GM12891 (cell line): ENCODE data around the gene HID1. TPM values are rescaled to one million over a fixed set of nuclear protein-coding genes. Genes with fewer than 3 reads are reported as not detected.

ENCODE experiments used
- DNase-seq: peaks from one replicate; pipeline ENCODE4 v3.0.0; 2011; ENCODE audit warnings: low spot score; ENCODE audit not compliant: insufficient read length
- FAIRE-seq: peaks from 2 replicates; lab custom pipeline; 2011; peaks lifted over from hg19 to GRCh38; lab: Jason Lieb, UNC
- PAX5 ChIP-seq: IDR thresholded peaks from 2 replicates; pipeline ENCODE4 v1.6.1; 2011; ENCODE audit warnings: low read length, moderate library complexity, mild to moderate bottlenecking; ENCODE audit not compliant: insufficient read depth, severe bottlenecking
- POLR2A ChIP-seq: IDR thresholded peaks from 2 replicates; pipeline ENCODE4 v1.6.1; 2011; ENCODE audit warnings: low read depth, low read length, control low read depth
- POLR2AphosphoS5 ChIP-seq: IDR thresholded peaks from 2 replicates; pipeline ENCODE4 v1.6.1; 2011; ENCODE audit warnings: low read depth, low read length, control low read depth
- POU2F2 ChIP-seq: IDR thresholded peaks from 2 replicates; pipeline ENCODE4 v1.6.1; 2011; ENCODE audit warnings: low read depth, mild to moderate bottlenecking, control low read depth, low read length, moderate library complexity
- SPI1 ChIP-seq: IDR thresholded peaks from 2 replicates; pipeline ENCODE4 v1.6.1; 2011; ENCODE audit warnings: low read depth, low read length, control low read depth
- TAF1 ChIP-seq: IDR thresholded peaks from 2 replicates; pipeline ENCODE4 v1.6.1; 2011; ENCODE audit warnings: low read depth, low read length, control low read depth
- polyA plus RNA-seq: library from polyadenylated mRNA; unstranded; fragments of >200 nt; gene quantifications from one replicate; pipeline ENCODE4 v1.2.1, GENCODE V29; 2012; ENCODE audit warnings: low read depth, missing spikeins, inconsistent platforms; ENCODE audit not compliant: missing spikeins

Gene HID1
- 0.72 TPM for polyA plus RNA-seq

- TF ChIP-seq TAF1: no peak
- TF ChIP-seq PAX5: no peak
- no peak for TF ChIP-seq SPI1
- no peak for TF ChIP-seq POU2F2
- no peak for TF ChIP-seq POLR2A
- TF ChIP-seq POLR2AphosphoS5: no peak
- FAIRE-seq (no peak), DNase-seq (peak; percentile 82)
These were observed at the start of gene HID1 for GRCh38 chr17:74972107-74972972. Gene HID1 (minus strand): TSS chr17:74972759. CDS start chr17:74972656, 103 bp downstream.

DNA sequence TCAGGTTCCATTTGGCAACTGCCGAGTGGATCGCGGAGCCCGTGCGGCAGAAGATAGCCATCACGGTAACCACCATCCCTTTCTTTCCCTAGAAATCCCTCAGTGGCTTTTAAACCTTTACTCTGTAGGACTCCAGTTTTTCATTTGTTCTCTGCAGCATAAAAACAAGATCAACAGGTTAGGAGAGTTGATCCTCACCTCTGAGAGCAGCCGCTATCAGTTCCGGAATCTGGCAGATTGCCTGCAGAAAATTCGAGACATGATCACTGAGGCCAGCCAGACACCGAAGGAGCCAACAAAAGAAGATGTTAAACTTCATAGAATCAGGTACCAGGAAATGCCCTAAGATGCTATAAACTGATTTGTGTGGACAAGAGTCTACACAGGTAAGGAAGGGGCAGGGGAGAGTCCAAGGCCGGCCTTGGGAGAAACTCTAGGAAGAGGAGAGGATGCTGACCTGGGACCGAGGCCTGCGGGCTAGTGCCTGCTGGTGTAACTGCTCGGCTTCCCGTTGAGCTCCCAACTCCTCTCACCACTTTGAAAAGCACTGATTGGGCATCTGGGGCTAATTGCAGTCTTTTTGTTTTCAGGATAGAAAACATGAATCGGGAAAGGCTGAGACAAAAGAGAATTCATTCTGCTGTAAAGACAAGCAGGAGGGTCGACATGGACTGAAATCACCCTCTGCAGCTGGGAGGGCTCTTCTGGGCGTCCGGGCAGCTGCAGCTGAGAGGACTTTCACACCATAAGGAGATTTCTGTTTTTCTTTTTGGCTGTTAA lies 48.0 kb upstream of the HID1 start:
- TF ChIP-seq PAX5 (no peak), POLR2A (no peak)
- DNase-seq: no peak
- FAIRE-seq: no peak

DNA sequence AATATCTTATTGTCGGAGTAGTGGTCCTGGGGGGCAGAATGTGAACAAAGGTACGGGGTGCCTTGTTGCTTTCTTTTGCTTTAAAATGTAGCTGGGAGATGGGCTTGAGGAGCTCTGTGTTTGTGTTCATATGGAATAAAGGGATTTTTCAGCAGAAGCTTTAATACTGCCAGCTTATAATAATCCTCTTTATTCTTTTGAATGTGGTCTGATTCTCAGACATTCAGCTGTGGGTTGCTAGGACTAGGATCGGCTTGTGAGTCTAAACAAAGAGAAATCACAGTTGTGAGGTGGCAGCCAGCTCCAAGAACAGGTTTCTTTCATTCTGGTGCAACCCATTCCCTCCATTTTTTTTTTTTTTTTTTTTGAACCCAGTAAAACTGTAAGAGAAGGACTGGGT lies 47.2 kb upstream of the HID1 start:
- FAIRE-seq (no peak), DNase-seq (no peak)
- TF ChIP-seq POLR2A: no peak
- no peak for TF ChIP-seq PAX5
- TF ChIP-seq POLR2AphosphoS5: no peak
- no peak for TF ChIP-seq TAF1
- no peak for TF ChIP-seq SPI1
- TF ChIP-seq POU2F2: no peak

- FAIRE-seq (no peak), DNase-seq (no peak)
- TF ChIP-seq POLR2A (no peak), SPI1 (no peak)
These were observed 46.6 kb upstream of the HID1 start for GRCh38 chr17:75019146-75019545.

GRCh38 chr17:75013092-75013559 lies 40.6 kb upstream of the HID1 start:
- TF ChIP-seq POLR2A: no peak
- TF ChIP-seq POU2F2: no peak
- TF ChIP-seq POLR2AphosphoS5: no peak
- no peak for TF ChIP-seq TAF1
- TF ChIP-seq PAX5: no peak
- no peak for TF ChIP-seq SPI1
- DNase-seq (no peak), FAIRE-seq (no peak)

GRCh38 chr17:75012346-75013091 lies 40.0 kb upstream of the HID1 start, which contains the start of gene MRPL58:
Gene MRPL58 (plus strand): TSS chr17:75012670. CDS start chr17:75012687, 17 bp downstream.
- DNase-seq (peak; percentile 93), FAIRE-seq (peak; percentile 90)
- TF ChIP-seq POU2F2: peak; percentile 36
- peak; percentile 98 for TF ChIP-seq TAF1
- TF ChIP-seq PAX5: peak; percentile 74
- TF ChIP-seq SPI1: no peak
- TF ChIP-seq POLR2A: peak; percentile 86
- peak; percentile 94 for TF ChIP-seq POLR2AphosphoS5

- FAIRE-seq (no peak), DNase-seq (no peak)
- no peak for TF ChIP-seq PAX5
- no peak for TF ChIP-seq POLR2AphosphoS5
These were observed 39.5 kb upstream of the HID1 start for GRCh38 chr17:75012096-75012345.

GRCh38 chr17:75011401-75012095 lies 39.0 kb upstream of the HID1 start:
- no peak for TF ChIP-seq PAX5
- TF ChIP-seq TAF1: no peak
- no peak for TF ChIP-seq POLR2AphosphoS5
- TF ChIP-seq POU2F2: no peak
- TF ChIP-seq SPI1: no peak
- TF ChIP-seq POLR2A: no peak
- DNase-seq (no peak), FAIRE-seq (no peak)

DNA sequence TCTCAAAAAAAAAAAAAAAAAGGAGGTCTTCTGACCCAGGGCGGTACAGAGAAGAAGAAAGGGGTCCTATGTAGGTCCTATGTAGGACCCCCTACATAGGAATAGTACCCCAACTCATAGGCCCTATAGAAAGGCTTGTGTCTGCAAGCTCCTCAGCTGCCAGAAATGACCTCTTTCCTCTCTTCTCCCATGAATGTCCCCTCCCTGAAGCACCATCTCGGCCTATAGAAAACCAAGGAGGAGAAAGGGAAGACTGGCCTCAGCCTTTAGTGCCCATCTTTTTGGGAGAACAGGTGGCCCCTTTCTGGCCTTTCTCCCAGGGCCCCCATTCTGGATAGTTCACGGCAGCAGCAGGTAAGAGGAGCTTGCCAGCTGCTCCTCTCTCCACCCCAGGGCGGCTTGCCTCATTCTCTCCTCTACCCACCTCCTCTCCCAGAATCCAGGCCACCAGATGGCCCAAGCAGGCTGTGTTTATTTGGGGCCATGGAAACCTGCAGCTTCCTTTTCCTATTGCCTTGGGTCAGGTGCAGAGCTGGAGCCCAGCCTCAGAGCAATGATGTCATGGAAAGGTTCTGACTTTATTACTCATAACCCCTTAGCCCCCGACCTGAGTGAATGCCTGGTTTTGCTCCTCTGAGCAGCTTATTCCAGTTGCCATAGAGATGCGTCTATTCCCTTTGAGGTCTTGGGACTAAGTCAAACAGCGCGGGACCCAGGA lies 38.3 kb upstream of the HID1 start:
- no peak for DNase-seq
- TF ChIP-seq PAX5: no peak
- no peak for FAIRE-seq
